Erythroblast (primary cell): ENCODE results near the gene SFTA2.
"Not testable (repeated sequence)": the region's sequence is repeated elsewhere in the genome, so short reads cannot be mapped to it uniquely, and the experiment has no call there.

Source experiments
- DNase-seq, 2 experiments: peaks; one replicate each; lab custom pipeline; 2025; lab: John Stamatoyannopoulos, UW
- GATA1 ChIP-seq: IDR thresholded peaks from 2 replicates; pipeline ENCODE4 v1.6.1; 2011; ENCODE audit warnings: low read depth, mild to moderate bottlenecking, control low read depth, low read length, moderate library complexity
- POLR2A ChIP-seq: IDR thresholded peaks from 2 replicates; pipeline ENCODE4 v1.6.1; 2011; ENCODE audit warnings: mild to moderate bottlenecking, low read length

The SFTA2 gene

GRCh38 chr6:30932665-30933365, 845 bp upstream of the SFTA2 start:
- no peak for DNase-seq
- TF ChIP-seq GATA1 (no peak), POLR2A (no peak)

DNA sequence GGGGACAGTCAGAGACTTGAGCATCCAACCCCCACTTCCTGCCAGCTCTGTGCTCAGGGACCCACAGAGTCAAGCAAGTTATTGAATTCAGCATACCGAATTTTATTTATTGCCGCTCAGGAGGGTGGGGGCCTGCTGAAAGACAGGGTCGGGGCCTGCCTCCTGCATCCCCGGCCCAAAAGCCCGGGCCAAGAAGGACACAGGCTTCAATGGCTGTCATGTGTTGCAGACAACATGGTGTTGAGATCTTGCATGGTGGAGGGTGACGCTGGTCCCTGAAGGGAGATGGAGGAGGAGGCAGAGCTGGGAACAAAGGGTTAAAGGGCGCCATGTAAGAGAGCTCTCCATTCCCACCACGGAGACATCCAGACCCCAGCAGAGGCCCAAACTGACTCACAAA, 698 bp downstream of the SFTA2 start:
- no peak for DNase-seq
- TF ChIP-seq POLR2A = no peak
- TF ChIP-seq GATA1 = no peak

- TF ChIP-seq POLR2A = no peak
- no peak for TF ChIP-seq GATA1
- DNase-seq = no peak
Observed at GRCh38 chr6:30930506-30930905, 1.5 kb downstream of the SFTA2 start.

- no peak for TF ChIP-seq POLR2A
- TF ChIP-seq GATA1 = no peak
Observed at GRCh38 chr6:30928677-30929076, 3.3 kb downstream of the SFTA2 start.

GRCh38 chr6:30927080-30927479, 4.9 kb downstream of the SFTA2 start:
- not testable (repeated sequence) for DNase-seq

More at GRCh38 chr6:30928677-30929076, 3.3 kb downstream of the SFTA2 start:
- DNase-seq = no peak

DNA sequence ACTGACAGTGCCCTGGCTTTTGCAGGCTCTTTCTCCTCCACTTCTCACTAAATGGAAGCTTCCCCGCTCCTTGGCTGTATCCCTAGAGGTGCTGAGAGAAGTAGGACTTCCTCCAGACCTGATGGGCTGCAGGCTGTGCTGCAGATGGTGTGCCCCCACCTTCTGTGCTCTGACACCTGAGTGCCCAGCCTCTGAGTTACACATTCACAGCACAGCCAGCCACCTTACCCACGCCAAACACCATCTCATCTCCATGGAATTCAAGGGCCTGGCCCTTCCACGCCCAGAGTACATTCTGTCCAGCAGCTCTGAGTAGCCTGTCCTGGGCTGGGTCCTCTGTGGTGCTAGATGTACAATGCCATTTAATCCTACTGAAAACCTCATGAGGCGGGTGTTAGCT, 5.3 kb downstream of the SFTA2 start:
- TF ChIP-seq GATA1 = no peak
- TF ChIP-seq POLR2A = no peak
- DNase-seq = no peak

GRCh38 chr6:30924040-30924627, 7.8 kb downstream of the SFTA2 start:
- DNase-seq = not testable (repeated sequence)

DNA sequence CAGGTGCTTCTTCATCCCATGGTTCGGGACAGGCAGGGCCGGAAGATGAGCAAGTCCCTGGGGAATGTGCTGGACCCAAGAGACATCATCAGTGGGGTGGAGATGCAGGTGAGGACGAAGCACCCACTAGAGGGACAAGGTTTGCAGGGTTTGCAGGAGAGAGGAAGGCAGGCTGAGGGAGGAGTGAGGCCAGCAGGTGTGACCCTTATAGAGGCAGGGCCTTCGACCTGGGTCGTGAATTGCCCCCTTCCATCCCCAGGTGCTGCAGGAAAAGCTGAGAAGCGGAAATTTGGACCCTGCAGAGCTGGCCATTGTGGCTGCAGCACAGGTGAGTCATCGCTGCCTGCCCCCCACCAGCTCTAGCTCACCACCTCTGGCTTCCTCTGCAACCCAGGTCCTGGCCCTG, 9.5 kb downstream of the SFTA2 start:
- no peak for TF ChIP-seq GATA1
- TF ChIP-seq POLR2A = no peak
- DNase-seq = no peak

DNA sequence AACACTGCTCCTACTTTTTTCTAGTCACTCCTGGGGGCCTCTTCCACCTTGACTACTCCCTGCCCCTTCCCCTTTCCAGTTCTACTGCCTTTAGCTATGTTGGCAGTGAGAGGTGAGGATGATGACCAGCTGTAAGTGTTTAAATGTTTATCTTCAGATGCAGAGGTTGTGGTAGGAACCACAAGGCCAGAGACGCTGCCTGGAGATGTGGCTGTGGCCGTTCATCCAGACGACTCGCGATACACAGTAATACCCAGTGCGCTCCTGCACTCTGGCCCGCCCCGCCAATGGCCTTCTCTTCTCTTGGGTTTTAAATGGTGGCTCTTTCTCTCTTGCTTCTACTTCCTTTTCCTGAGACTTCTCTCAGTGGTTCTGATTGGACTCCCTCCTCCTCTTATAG, 13.3 kb downstream of the SFTA2 start:
- DNase-seq = no peak
- TF ChIP-seq GATA1 = no peak
- TF ChIP-seq POLR2A = no peak

DNA sequence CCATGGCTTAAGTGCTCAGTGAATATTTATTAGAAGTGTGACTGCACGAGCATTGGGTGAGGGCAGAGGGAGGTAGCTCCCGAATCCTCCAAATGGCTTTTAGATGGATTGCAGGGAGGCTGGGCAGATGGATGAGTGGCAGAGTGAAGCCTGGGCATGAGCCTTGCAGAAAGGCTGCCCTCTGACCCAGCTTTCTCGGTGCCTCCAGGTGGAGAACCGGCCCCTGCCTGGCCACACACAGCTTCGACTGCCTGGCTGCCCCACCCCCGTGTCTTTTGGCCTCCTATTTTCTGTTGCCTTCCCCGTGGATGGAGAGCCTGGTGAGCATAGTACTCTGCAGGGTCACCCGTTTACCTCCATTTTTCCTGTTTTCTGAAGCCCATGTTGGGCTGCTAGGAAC, 14.5 kb downstream of the SFTA2 start:
- TF ChIP-seq GATA1 (no peak), POLR2A (no peak)
- DNase-seq = no peak

DNA sequence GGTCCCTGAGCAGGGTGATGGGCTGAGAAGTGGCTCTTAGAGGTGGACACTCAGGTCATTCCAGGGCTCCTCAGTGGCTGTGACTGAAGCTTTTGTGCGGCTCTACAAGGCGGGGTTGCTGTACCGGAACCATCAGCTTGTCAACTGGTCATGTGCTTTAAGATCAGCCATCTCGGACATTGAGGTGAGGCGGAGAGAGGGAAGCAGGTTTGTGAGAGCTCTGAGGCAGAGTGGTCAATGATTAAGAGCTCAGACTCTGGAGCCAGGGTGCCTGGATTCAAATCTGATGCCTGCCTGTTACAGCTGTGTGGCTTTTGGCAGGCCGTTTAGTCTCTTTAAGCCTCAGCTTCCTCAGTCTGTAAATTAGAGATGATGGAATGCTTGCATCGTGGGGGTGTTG, 14.9 kb downstream of the SFTA2 start:
- TF ChIP-seq POLR2A (no peak), GATA1 (no peak)
- no peak for DNase-seq

DNA sequence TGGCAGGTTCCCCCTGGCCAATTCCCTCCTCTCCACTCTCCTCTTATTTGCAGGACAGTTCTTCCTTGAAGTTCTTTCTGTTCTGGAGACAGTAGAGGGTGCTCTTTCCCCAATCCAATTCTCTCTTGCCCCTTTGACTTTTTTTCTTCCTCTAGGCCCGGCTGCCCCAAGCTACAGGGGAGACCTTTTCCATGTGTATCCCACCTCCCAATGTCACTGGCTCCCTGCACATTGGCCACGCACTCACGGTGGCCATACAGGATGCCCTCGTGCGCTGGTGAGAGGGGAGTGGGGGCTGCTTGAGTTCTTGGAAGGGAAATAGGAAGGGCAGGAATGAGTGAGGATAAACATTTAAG, 16.4 kb downstream of the SFTA2 start:
- DNase-seq = peak; percentile 58 to 60
- TF ChIP-seq GATA1 = no peak
- TF ChIP-seq POLR2A = no peak

GRCh38 chr6:30914854-30915590, 16.9 kb downstream of the SFTA2 start:
- peak; percentile 50 for DNase-seq
- TF ChIP-seq GATA1 (no peak), POLR2A (no peak)

GRCh38 chr6:30914076-30914853, 17.7 kb downstream of the SFTA2 start, which contains the start of gene VARS2:
VARS2 (plus strand) TSS chr6:30914238; CDS start chr6:30914837, 599 bp downstream.
- peak; percentile 92 to 96 for DNase-seq
- TF ChIP-seq GATA1 (no peak), POLR2A (peak; percentile 89)

DNA sequence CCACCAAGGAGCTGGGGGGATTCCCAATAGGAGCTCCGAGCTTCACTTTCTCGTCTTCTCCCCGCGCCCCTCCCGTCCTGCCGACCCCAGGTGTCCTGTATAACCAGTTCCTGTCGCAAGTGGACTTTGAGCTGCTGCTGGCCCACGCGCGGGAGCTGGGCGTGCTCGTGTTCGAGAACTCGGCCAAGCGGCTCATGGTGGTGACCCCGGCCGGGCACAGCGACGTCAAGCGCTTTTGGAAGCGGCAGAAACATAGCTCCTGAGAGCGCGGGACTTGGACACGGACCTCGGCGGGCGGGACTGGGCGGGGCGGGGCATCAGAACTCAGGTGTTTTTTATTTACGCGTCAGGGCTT, 18.3 kb downstream of the SFTA2 start:
- TF ChIP-seq POLR2A (no peak), GATA1 (no peak)
- DNase-seq = no peak
